Measurements from ENCODE around the gene CXCL11.

DNA sequence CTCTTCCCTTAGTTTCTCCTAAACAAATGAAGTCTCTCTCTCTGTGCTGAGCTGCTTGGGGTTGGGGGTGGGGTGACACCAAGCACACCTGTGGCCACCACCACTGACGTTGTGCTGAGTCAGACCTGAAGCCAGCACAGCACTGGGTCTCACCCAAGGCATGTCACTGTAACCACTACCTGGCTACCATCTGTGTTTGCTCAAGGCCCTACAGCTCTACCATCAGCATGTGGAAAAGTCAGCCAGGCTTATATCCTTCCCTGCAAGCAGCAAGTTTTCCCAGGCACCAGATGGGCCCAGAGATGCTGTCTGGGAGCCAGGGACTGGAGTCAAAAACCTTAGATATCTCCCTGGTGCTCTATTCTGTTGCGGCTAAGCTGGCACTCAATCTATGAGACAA, 19.5 kb downstream of the CXCL11 start:
- TF ChIP-seq POLR2A (IDR thresholded peaks at IDR 0.05) (no peak), CTCF (IDR thresholded peaks at IDR 0.05) (no peak)

Measured in testis (tissue), 2 donors.